Activated T-helper 1 cell treated with anti-CD3 and anti-CD28 coated beads, Interleukin-2, amount 50 U/mL, for 16 hours (primary cell): Measurements from ENCODE around the gene ZNF107.
"Not testable (repeated sequence)": the region's sequence is repeated elsewhere in the genome, so short reads cannot be mapped to it uniquely, and the experiment has no call there.

ENCODE experiments used
- DNase-seq, 2 donors: peaks; one replicate each; pipeline ENCODE4 v3.0.0-alpha.2; 2020; ENCODE audit warnings: low read depth in 1 of 2, low spot score in 1 of 2

ZNF107 gene

GRCh38 chr7:64733550-64734240, 67.8 kb downstream of the ZNF107 start:
- DNase-seq: no peak

GRCh38 chr7:64736575-64736974, 70.6 kb downstream of the ZNF107 start:
- no peak for DNase-seq

GRCh38 chr7:64738403-64738802, 72.5 kb downstream of the ZNF107 start:
- not testable (repeated sequence) for DNase-seq

GRCh38 chr7:64738953-64739352, 73.0 kb downstream of the ZNF107 start:
- not testable (repeated sequence) for DNase-seq

GRCh38 chr7:64744680-64745079, 78.7 kb downstream of the ZNF107 start:
- DNase-seq: no peak

- DNase-seq: no peak
These were observed 81.9 kb downstream of the ZNF107 start for GRCh38 chr7:64747802-64748201.

GRCh38 chr7:64753032-64753431, 87.1 kb downstream of the ZNF107 start:
- no peak for DNase-seq

- no peak for DNase-seq
These were observed 89.9 kb downstream of the ZNF107 start for GRCh38 chr7:64755865-64756264.

GRCh38 chr7:64758151-64758550, 92.2 kb downstream of the ZNF107 start:
- no peak for DNase-seq
